RWPE2 (cell line): ENCODE measurements around the gene SH3PXD2A.
"Not testable (repeated sequence)": the region's sequence is repeated elsewhere in the genome, so short reads cannot be mapped to it uniquely, and the experiment has no call there.

Experiments
- ATAC-seq: fragments of 200-7000 bp; cut with Tn5 transposase; 3 replicates; pipeline ENCODE4 v1.9.1; 2021; ENCODE audit warnings: low read depth
- DNase-seq: peaks from one replicate; pipeline ENCODE4 v3.0.0-alpha.2; 2020; ENCODE audit warnings: low spot score
- H3K27ac ChIP-seq: fragments of 450-650 bp; 2 replicates; pipeline ENCODE4 v1.5.1; 2017; ENCODE audit warnings: mild to moderate bottlenecking; ENCODE audit not compliant: poor library complexity, severe bottlenecking
- H3K27me3 ChIP-seq: fragments of 250-450 bp; sonication (Bioruptor Pico); 2 replicates; pipeline ENCODE4 v1.5.1; 2021; ENCODE audit warnings: mild to moderate bottlenecking, moderate library complexity; ENCODE audit not compliant: insufficient read depth, poor library complexity, severe bottlenecking
- H3K36me3 ChIP-seq: fragments of 250-450 bp; sonication (Bioruptor Pico); 2 replicates; pipeline ENCODE4 v1.5.1; 2020; ENCODE audit warnings: low read depth, mild to moderate bottlenecking, moderate library complexity
- H3K4me1 ChIP-seq: fragments of 250-450 bp; sonication (Bioruptor Pico); 2 replicates; pipeline ENCODE4 v1.5.1; 2021; ENCODE audit warnings: mild to moderate bottlenecking, moderate library complexity; ENCODE audit not compliant: insufficient read depth, poor library complexity, severe bottlenecking
- H3K4me3 ChIP-seq: fragments of 250-450 bp; sonication (Bioruptor Pico); 2 replicates; pipeline ENCODE4 v1.5.1; 2021; ENCODE audit warnings: mild to moderate bottlenecking, moderate library complexity; ENCODE audit not compliant: severe bottlenecking
- H3K9me3 ChIP-seq: fragments of 250-450 bp; sonication (Bioruptor Pico); 2 replicates; pipeline ENCODE4 v1.5.1; 2021; ENCODE audit warnings: mild to moderate bottlenecking, moderate library complexity; ENCODE audit not compliant: severe bottlenecking
- CTCF ChIP-seq: fragments of 450-650 bp; IDR thresholded peaks from one replicate; pipeline ENCODE4 v1.5.1; 2017; ENCODE audit warnings: mild to moderate bottlenecking, moderate library complexity; ENCODE audit not compliant: poor library complexity, severe bottlenecking

Gene SH3PXD2A

DNA sequence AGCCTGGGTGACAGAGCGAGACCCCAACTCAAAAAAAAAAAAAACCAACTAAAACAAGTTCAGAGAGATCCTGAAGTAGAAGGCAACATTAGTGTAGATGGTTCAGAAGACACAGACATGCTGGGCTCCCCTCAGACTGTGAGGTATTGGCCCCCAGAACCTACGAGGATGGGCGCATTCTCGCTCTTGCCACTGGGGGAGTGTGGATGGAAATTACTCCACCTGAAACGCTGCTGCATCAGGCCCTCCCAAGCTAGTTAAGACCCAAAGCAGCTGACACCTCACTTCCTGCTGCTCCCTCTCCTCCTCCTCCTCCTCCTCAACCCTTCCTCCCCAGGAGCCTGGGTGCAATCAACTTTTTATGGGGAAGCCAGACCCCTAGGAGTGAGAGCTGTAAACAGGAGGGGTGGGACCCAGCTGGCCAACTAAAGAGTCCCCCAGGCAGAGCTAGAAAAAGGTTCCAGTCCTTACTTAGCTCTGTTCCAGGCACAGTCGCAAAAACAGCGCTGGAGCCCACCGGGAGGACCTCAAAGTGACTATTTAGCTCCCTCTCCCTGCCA is 7.4 kb downstream of the SH3PXD2A start:
- Histone ChIP-seq H3K9me3 (no peaks in the 10 kb centered on the region), H3K27ac (peak overlapping the region; percentile 89), H3K36me3 (peaks cover 30% of the 10 kb centered on the region), H3K27me3 (no peaks in the 10 kb centered on the region), H3K4me1 (peaks cover 40% of the 10 kb centered on the region), H3K4me3 (no peak overlapping the region)
- ATAC-seq (no peak), DNase-seq (no peak)
- TF ChIP-seq CTCF = peak; percentile 16

GRCh38 chr10:103847346-103847745 is 8.0 kb downstream of the SH3PXD2A start:
- ATAC-seq = no peak
- peaks cover 28% of the 10 kb centered on the region for H3K36me3 ChIP-seq
- TF ChIP-seq CTCF = no peak
- no peaks in the 10 kb centered on the region for H3K9me3 ChIP-seq
- no peak for DNase-seq
- H3K4me3 ChIP-seq = no peak overlapping the region
- no peak overlapping the region for H3K27ac ChIP-seq
- H3K4me1 ChIP-seq = peaks cover 34% of the 10 kb centered on the region
- H3K27me3 ChIP-seq = no peaks in the 10 kb centered on the region

GRCh38 chr10:103845972-103846371 is 9.4 kb downstream of the SH3PXD2A start:
- TF ChIP-seq CTCF = no peak
- no peaks in the 10 kb centered on the region for H3K9me3 ChIP-seq
- ATAC-seq (no peak), DNase-seq (no peak)
- no peaks in the 10 kb centered on the region for H3K27me3 ChIP-seq
- peaks cover 20% of the 10 kb centered on the region for H3K4me1 ChIP-seq
- no peak overlapping the region for H3K27ac ChIP-seq
- H3K36me3 ChIP-seq = peaks cover 21% of the 10 kb centered on the region
- H3K4me3 ChIP-seq = no peak overlapping the region

DNA sequence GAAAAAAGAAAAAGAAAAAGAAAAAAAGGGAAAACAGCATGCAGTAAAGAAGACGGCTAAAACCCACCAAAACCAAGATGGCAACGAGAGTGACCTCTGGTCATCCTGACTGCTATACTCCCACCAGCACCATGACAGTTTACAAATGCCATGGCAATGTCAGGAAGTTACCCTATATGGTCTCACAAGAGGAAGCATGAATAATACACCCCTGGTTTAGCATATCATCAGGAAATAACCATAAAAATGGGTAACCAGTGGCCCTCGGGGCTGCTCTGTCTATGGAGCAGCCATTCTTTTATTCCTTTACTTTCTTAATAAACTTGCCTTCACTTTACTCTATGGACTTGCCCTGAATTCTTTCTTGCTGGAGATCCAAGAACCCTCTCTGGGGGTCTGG is 10.0 kb downstream of the SH3PXD2A start:
- peaks cover 14% of the 10 kb centered on the region for H3K4me1 ChIP-seq
- H3K9me3 ChIP-seq, DNase-seq, ATAC-seq, H3K4me3 ChIP-seq, H3K27me3 ChIP-seq, H3K27ac ChIP-seq: not testable (repeated sequence)
- peaks cover 17% of the 10 kb centered on the region for H3K36me3 ChIP-seq

DNA sequence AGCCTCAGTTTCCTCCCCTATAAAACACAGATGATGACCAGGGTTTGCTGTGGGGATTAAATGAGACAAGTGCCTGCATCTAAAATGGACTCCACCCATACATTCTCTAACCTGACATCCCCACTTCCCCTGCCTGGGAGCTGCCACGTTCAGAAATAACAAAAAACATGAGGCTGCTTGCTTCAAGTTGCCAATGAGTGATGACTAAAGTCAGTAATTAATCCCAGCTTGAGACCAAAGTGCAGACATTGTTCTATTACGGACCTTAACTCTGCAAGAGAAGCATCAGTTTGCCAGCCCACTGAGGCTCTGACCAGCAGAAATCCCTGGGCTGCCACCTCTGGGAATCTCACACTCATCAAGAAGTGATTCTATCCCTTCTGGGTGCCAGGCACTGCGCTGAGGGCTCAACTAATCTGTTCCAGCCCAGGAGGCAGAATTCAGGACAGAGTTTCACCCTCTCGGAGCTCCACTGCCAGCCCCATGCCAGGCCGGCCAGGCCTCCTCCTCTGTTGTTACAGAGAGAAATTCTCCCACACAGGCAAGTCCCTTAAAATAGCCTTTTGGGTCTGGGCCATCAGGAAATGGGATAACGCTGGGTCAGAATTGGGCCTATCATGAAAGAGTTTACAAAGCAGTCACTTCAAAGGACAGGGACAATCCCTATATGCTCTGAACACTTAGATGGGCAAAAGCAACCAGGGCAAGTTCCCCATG is 11.4 kb downstream of the SH3PXD2A start:
- Histone ChIP-seq H3K27ac (no peak overlapping the region), H3K4me3 (no peak overlapping the region), H3K36me3 (peaks cover 19% of the 10 kb centered on the region), H3K9me3 (no peaks in the 10 kb centered on the region), H3K4me1 (peaks cover 6% of the 10 kb centered on the region), H3K27me3 (no peaks in the 10 kb centered on the region)
- ATAC-seq (no peak), DNase-seq (no peak)
- no peak for TF ChIP-seq CTCF
